Ramos (cell line): ENCODE measurements around the gene NDUFS4.
"Not testable (repeated sequence)": the region's sequence is repeated elsewhere in the genome, so short reads cannot be mapped to it uniquely, and the experiment has no call there.

ENCODE experiments used
- in situ Hi-C: fragments of 300-500 bp; cut with MboI; formaldehyde crosslinking; loops from one replicate; pipeline ENCODE4 v1.14.3; 2022; ENCODE audit warnings: low sequenced_read_pairs; ENCODE audit not compliant: unreplicated experiment

Gene NDUFS4

GRCh38 chr5:53560506-53561191 lies at the start of gene NDUFS4:
TSS of gene NDUFS4 (plus strand) at chr5:53560639. CDS start at chr5:53560663, 24 bp downstream.
- in situ Hi-C loops = no loop called here

- in situ Hi-C loops = no loop called here
Measured at GRCh38 chr5:53512539-53512938, 47.9 kb upstream of the NDUFS4 start.

GRCh38 chr5:53515988-53516387 lies 44.5 kb upstream of the NDUFS4 start:
- in situ Hi-C loops = no loop called here

GRCh38 chr5:53520813-53521212 lies 39.6 kb upstream of the NDUFS4 start:
- in situ Hi-C loops = no loop called here

GRCh38 chr5:53537711-53538110 lies 22.7 kb upstream of the NDUFS4 start:
- in situ Hi-C loops = no loop called here

DNA sequence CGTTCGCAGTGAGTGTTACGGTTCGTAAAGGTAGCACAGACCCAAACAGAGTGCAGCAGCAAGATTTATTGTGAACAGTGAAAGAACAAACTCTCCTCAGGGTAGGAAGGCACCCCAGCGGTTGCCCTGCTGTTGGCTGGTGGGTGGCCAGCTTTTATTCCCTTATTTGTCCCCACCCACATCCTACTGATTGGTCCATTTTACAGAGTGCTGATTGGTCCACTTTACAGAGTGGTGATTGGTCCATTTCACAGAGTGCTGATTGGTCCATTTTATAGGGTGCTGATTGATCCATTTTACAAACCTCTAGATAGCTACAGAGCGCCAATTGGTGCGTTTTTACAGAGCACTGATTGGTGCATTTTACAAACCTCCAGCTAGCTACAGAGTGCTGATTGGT lies 19.7 kb upstream of the NDUFS4 start:
- in situ Hi-C loops = not testable (repeated sequence)

DNA sequence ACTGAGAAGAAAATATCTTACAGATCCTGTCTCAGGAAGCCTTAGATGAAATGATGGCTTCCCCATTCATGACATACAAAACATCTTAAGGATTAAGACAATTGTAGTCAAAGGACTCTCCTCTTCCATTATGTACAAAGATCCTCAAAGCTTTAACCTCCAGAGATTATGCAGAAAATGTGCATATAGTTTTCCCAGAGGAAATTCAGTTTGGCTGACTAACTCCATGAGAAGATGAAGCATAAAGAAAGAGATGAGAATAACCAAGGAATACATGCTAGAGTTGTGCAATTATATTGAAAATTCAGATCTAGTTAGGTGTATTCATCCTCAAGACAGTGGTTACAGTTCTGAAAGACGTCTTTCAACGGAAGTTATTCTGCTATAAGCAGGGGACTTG lies 18.6 kb upstream of the NDUFS4 start:
- in situ Hi-C loops = no loop called here

DNA sequence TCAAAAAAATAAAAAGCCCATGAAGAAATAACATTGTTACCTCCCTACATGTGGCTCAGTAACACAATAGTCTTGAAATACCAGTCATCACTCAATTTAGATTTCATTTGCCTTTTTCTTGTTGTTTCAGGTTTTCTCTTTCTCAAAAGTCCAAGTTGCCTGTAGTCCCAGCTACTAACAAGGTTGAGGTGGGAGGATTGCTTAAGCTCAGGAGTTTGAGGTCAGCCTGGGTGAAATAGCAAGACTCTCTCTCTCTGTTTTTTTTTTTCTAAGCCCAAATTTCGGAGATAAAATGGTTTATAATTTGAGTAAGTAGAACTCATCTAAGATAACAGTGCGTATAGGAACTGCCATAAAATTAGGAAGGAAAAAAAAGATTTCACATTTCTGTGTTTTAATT lies 17.5 kb upstream of the NDUFS4 start:
- in situ Hi-C loops = no loop called here

GRCh38 chr5:53543401-53543800 lies 17.0 kb upstream of the NDUFS4 start:
- in situ Hi-C loops = no loop called here

DNA sequence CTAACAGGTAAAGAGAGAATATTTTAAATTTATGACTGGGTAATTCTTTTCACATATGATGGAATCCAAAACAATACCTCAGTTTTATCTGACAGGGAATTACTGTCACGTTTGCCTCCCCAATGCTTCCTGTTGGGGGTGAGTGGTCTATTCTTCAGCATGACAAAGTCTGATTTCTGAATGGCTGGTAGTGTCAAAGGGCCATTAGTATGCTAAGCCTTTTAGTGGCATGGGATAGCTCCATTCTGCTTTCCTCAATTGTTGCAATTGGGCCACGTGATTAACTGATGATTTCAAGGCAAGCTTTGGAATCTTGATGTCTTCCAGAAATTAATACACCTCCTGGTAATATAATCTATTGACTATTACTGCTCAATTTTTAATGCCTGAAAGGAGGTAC lies 14.7 kb upstream of the NDUFS4 start:
- in situ Hi-C loops = no loop called here

- in situ Hi-C loops = no loop called here
Measured at GRCh38 chr5:53547226-53547625, 13.2 kb upstream of the NDUFS4 start.

- in situ Hi-C loops = not testable (repeated sequence)
Measured at GRCh38 chr5:53548501-53548900, 11.9 kb upstream of the NDUFS4 start.

- in situ Hi-C loops = no loop called here
Measured at GRCh38 chr5:53549792-53550191, 10.6 kb upstream of the NDUFS4 start.

DNA sequence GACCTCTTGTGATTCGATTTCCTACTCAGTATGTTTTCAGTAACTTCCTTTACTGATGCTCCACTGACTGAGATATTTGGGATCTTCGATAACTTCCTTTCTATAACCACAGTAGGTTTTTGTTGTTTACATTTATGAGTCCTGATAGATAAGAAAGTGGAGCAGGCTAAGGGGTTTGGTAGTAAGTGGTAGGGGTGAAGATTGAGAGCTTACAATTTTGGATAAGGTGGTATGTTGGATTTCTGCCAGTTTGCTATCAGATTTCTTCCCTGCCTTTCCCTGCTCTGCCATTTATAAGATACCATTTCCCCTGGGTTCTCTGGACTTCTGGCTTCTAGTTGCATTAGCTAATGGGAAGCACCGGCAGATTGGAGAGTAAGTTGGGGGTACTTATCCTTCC lies 7.9 kb upstream of the NDUFS4 start:
- in situ Hi-C loops = no loop called here

- in situ Hi-C loops = no loop called here
Measured at GRCh38 chr5:53554444-53554843, 6.0 kb upstream of the NDUFS4 start.

DNA sequence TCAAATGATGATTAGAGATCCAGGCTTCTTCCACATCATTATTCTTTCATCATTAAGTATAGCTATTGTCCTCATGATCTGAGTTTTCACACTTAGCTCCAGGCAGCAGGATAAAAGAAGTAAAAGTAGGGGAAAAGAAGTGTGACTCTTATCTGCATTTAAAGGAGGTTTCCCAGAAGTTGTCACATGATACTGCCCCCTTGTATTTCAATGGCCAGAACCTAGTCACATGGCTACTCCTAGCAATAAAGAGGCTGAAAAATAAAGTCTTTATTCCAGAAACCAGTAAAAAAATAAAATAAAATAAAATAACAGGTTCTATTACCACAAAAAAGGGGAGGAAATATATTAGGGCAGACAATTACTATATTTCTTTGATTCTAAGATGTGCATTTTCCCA lies 5.3 kb upstream of the NDUFS4 start:
- in situ Hi-C loops = no loop called here

- in situ Hi-C loops = no loop called here
Measured at GRCh38 chr5:53556001-53556400, 4.4 kb upstream of the NDUFS4 start.

DNA sequence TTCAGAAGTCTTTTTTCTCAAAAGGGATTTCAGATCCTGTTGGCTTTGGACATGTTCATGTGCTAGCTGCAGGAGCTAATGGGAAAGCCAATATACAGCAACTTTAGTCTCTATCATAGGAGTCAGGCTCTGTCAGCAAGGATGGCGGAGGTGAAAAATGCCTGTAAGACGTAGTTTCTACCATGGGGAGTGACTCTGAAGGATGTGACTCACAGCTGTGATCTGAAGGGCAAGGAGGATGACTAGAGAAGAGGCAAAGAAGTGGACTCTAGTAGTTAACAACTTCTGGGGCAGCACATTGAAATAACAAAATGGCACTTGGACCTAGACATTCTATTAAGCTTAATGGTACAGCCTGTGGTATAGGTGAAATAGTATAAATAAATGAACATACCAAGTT lies 3.1 kb upstream of the NDUFS4 start:
- in situ Hi-C loops = no loop called here

- in situ Hi-C loops = no loop called here
Measured at GRCh38 chr5:53558966-53559365, 1.5 kb upstream of the NDUFS4 start.

DNA sequence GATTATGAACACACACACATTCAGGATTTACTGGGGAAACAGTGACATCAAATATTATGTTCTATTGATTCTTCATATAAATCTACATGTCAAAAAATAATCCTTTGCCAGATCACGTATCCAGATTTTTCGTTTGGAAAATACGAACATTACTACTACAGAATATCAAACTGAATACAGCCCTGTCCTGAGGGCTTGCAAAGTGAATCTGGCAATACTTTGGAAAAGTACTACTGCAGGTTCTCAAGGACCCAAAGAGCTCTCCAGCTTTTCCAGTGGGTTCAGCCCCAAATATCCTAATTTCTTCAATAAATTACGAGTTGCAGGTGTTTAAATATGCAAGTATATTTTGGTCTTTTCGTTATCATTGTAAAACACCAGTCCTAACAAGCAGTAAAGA lies 411 bp upstream of the NDUFS4 start:
- in situ Hi-C loops = no loop called here

GRCh38 chr5:53568401-53568800 lies 8.0 kb downstream of the NDUFS4 start:
- in situ Hi-C loops = no loop called here

DNA sequence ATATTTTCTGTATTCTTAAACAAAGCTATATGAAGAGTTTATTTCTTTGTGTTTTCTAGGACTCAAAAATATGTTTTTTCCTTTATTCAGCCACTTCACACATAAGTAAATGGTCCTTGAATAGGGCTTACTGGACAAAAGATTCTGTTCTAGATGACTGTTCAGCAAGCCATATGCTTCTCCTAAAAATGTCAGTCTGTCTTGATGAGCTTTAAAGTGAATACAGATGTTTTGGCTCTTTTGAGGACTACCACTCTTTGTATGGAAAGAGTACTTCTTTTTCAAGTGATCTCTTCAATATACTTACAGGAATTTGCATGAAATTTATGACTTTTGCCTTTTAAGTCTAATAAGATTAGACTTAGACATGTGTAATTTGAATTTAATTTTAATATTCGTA lies 8.4 kb downstream of the NDUFS4 start:
- in situ Hi-C loops = no loop called here

GRCh38 chr5:53569453-53569852 lies 9.0 kb downstream of the NDUFS4 start:
- in situ Hi-C loops = no loop called here
